ENCODE data around the gene AHI1. TPM values are rescaled to one million over a fixed set of nuclear protein-coding genes. Genes with fewer than 3 reads are reported as not detected.
A peak's percentile ranks its signal among the peaks of the same experiment; 100 is the strongest.

The AHI1 gene
- total RNA-seq, 1 experiment from 2014 or later = 18.8 TPM

GRCh38 chr6:135240711-135241110 is 256.8 kb downstream of the AHI1 start (continued):
- no peak for TF ChIP-seq E2F4 (CRISPR knock-in tag; IDR thresholded peaks at IDR 0.05; ENCODE audit: borderline replicate concordance, low read depth)
- no peak for TF ChIP-seq PREB (CRISPR knock-in tag; IDR thresholded peaks at IDR 0.05; ENCODE audit: borderline replicate concordance)
- TF ChIP-seq ZNF416 (CRISPR knock-in tag; IDR thresholded peaks at IDR 0.05) = no peak
- no peak for TF ChIP-seq PRRX2 (CRISPR knock-in tag; IDR thresholded peaks at IDR 0.05)
- TF ChIP-seq ZNF281 (CRISPR knock-in tag; IDR thresholded peaks at IDR 0.05) = no peak
- no peak for TF ChIP-seq ZNF121 (CRISPR knock-in tag; IDR thresholded peaks at IDR 0.05)

DNA sequence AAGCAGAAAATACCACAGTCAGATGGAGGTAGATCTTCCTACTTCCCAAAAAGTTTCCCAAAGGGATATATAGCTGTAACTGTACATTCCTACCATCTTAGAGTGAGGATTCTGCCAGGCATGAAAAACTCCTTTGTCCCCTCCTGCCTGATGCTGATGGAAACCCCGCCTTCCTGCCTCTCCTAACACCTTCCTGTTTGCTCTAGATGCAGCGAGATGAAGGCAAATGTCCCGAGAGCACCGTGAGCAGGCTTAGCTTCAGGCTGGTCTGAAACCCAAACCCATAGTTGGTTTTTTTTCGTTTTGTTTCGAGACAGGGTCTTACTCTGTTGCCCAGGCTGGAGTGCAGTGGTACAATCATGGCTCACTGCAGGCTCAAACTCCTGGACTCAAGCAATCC is 260.8 kb downstream of the AHI1 start:
- no peaks in the 10 kb centered on the region for H3K27me3 Mint-ChIP-seq (ENCODE audit: low read depth)
- ChIA-PET CTCF (interaction anchor here (0.7 kb wide), 1 partner anchor 80 kb away, joined by 4 read pairs; no protein-coding TSS in a partner anchor), POLR2A (no interaction called here)
- H3K9me3 Mint-ChIP-seq = no peaks in the 10 kb centered on the region
- no peak for DNase-seq (ENCODE audit: low spot score)
- no peak overlapping the region for H3K27ac Mint-ChIP-seq
- TF ChIP-seq ESRRA (CRISPR knock-in tag; IDR thresholded peaks at IDR 0.05; ENCODE audit: borderline replicate concordance) = no peak
- no peak for TF ChIP-seq NFE2L1 (CRISPR knock-in tag; IDR thresholded peaks at IDR 0.05)
- no peak for TF ChIP-seq SMAD3 (CRISPR knock-in tag; IDR thresholded peaks at IDR 0.05; ENCODE audit: borderline replicate concordance)
- TF ChIP-seq, protein P1, sequence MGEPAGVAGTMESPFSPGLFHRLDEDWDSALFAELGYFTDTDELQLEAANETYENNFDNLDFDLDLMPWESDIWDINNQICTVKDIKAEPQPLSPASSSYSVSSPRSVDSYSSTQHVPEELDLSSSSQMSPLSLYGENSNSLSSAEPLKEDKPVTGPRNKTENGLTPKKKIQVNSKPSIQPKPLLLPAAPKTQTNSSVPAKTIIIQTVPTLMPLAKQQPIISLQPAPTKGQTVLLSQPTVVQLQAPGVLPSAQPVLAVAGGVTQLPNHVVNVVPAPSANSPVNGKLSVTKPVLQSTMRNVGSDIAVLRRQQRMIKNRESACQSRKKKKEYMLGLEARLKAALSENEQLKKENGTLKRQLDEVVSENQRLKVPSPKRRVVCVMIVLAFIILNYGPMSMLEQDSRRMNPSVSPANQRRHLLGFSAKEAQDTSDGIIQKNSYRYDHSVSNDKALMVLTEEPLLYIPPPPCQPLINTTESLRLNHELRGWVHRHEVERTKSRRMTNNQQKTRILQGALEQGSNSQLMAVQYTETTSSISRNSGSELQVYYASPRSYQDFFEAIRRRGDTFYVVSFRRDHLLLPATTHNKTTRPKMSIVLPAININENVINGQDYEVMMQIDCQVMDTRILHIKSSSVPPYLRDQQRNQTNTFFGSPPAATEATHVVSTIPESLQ (CRISPR knock-in tag; IDR thresholded peaks at IDR 0.05) = no peak
- TF ChIP-seq, protein P2, sequence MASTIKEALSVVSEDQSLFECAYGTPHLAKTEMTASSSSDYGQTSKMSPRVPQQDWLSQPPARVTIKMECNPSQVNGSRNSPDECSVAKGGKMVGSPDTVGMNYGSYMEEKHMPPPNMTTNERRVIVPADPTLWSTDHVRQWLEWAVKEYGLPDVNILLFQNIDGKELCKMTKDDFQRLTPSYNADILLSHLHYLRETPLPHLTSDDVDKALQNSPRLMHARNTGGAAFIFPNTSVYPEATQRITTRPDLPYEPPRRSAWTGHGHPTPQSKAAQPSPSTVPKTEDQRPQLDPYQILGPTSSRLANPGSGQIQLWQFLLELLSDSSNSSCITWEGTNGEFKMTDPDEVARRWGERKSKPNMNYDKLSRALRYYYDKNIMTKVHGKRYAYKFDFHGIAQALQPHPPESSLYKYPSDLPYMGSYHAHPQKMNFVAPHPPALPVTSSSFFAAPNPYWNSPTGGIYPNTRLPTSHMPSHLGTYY (CRISPR knock-in tag; IDR thresholded peaks at IDR 0.05) = no peak
- TF ChIP-seq, protein P3, sequence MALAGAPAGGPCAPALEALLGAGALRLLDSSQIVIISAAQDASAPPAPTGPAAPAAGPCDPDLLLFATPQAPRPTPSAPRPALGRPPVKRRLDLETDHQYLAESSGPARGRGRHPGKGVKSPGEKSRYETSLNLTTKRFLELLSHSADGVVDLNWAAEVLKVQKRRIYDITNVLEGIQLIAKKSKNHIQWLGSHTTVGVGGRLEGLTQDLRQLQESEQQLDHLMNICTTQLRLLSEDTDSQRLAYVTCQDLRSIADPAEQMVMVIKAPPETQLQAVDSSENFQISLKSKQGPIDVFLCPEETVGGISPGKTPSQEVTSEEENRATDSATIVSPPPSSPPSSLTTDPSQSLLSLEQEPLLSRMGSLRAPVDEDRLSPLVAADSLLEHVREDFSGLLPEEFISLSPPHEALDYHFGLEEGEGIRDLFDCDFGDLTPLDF (CRISPR knock-in tag; IDR thresholded peaks at IDR 0.05) = no peak
- TF ChIP-seq, protein P4, sequence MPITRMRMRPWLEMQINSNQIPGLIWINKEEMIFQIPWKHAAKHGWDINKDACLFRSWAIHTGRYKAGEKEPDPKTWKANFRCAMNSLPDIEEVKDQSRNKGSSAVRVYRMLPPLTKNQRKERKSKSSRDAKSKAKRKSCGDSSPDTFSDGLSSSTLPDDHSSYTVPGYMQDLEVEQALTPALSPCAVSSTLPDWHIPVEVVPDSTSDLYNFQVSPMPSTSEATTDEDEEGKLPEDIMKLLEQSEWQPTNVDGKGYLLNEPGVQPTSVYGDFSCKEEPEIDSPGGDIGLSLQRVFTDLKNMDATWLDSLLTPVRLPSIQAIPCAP (CRISPR knock-in tag; IDR thresholded peaks at IDR 0.05) = no peak
- ATAC-seq = peak; percentile 25; the same call in 1 of the 2 replicates
- H3K4me1 Mint-ChIP-seq = peaks cover 11% of the 10 kb centered on the region
- no peak overlapping the region for H3K4me3 Mint-ChIP-seq
- H3K36me3 Mint-ChIP-seq = no peaks in the 10 kb centered on the region

Measured in WTC11 (cell line).